K562 (cell line): Measurements from ENCODE around the gene MPIG6B. TPM values are rescaled to one million over a fixed set of nuclear protein-coding genes. Genes with fewer than 3 reads are reported as not detected.

Experiments used
- ARID1B ChIP-seq: fragments of 450-650 bp; IDR thresholded peaks from 2 replicates; pipeline ENCODE4 v1.6.1; 2016; ENCODE audit warnings: antibody characterized with exemption, mild to moderate bottlenecking, inconsistent platforms
- CBX3 ChIP-seq, 2 experiments: IDR thresholded peaks; 1 replicate in 1 of 2; 2 replicates in 1 of 2; pipeline ENCODE4 v1.6.1; 2012; ENCODE audit warnings: inconsistent platforms in 2 of 2, low read length in 2 of 2, borderline replicate concordance in 1 of 2, control low read depth in 1 of 2
- CUX1 ChIP-seq: fragments of 200-800 bp; sonication (Bioruptor generic); IDR thresholded peaks from 2 replicates; pipeline ENCODE4 v1.6.1; 2016; ENCODE audit warnings: missing genetic modification characterization, missing compliant biosample characterization
- ETV6 ChIP-seq, 3 experiments: fragments of 150-350 bp in 1 of 3; sonication (generic) in 1 of 3; formaldehyde crosslinking in 1 of 3; IDR thresholded peaks; 2 replicates each; pipeline versions ENCODE4 v1.6.1 to v1.8.0; 2014 to 2022; ENCODE audit warnings: borderline replicate concordance in 2 of 3, low read depth in 2 of 3, antibody characterized with exemption in 1 of 3, low read length in 1 of 3, mild to moderate bottlenecking in 1 of 3, missing genetic modification reagents in 1 of 3
- GATAD2B ChIP-seq: fragments of 450-650 bp; IDR thresholded peaks from 2 replicates; pipeline ENCODE4 v1.6.1; 2017; ENCODE audit warnings: mild to moderate bottlenecking, borderline replicate concordance
- GTF2A2 ChIP-seq: IDR thresholded peaks from 2 replicates; pipeline ENCODE4 v1.6.1; 2016; ENCODE audit warnings: mild to moderate bottlenecking, missing genetic modification characterization, missing compliant biosample characterization
- HDAC6 ChIP-seq: IDR thresholded peaks from 2 replicates; pipeline ENCODE4 v1.6.1; 2012; ENCODE audit warnings: low read depth, mild to moderate bottlenecking, control low read depth, inconsistent platforms, low read length, moderate library complexity
- LARP7 ChIP-seq: fragments of 450-650 bp; IDR thresholded peaks from 2 replicates; pipeline ENCODE4 v1.6.1; 2016
- MBD2 ChIP-seq: sonication (generic); IDR thresholded peaks from 2 replicates; pipeline ENCODE4 v1.6.1; 2016; ENCODE audit warnings: low read depth, borderline replicate concordance
- MEIS2 ChIP-seq: fragments of 450-650 bp; IDR thresholded peaks from 2 replicates; pipeline ENCODE4 v1.6.1; 2014; ENCODE audit warnings: mild to moderate bottlenecking; ENCODE audit not compliant: partially characterized antibody
- NFRKB ChIP-seq: fragments of 450-650 bp; IDR thresholded peaks from 2 replicates; pipeline ENCODE4 v1.6.1; 2016; ENCODE audit warnings: low read depth
- PML ChIP-seq: IDR thresholded peaks from 2 replicates; pipeline ENCODE4 v1.6.1; 2012; ENCODE audit warnings: low read length, inconsistent platforms
- RB1 ChIP-seq: fragments of 450-650 bp; IDR thresholded peaks from 2 replicates; pipeline ENCODE4 v1.6.1; 2017; ENCODE audit warnings: low read depth, mild to moderate bottlenecking
- RUNX1 ChIP-seq: sonication (generic); IDR thresholded peaks from 2 replicates; pipeline ENCODE4 v1.6.1; 2016; ENCODE audit warnings: antibody characterized with exemption, low read depth
- SMAD4 ChIP-seq: fragments of 250-450 bp; sonication (Bioruptor Pico); conservative IDR thresholded peaks from 2 replicates; pipeline ENCODE4 v1.8.0; 2021; ENCODE audit warnings: inconsistent platforms, mild to moderate bottlenecking, moderate library complexity
- SOX6 ChIP-seq: fragments of 450-650 bp; IDR thresholded peaks from 2 replicates; pipeline ENCODE4 v1.6.1; 2014; ENCODE audit warnings: mild to moderate bottlenecking
- SRSF1 ChIP-seq: fragments of 200-400 bp; formaldehyde crosslinking; IDR thresholded peaks from 2 replicates; pipeline ENCODE4 v1.6.1; 2017; ENCODE audit warnings: mild to moderate bottlenecking, low read depth, low read length, moderate library complexity
- YY1 ChIP-seq, 3 experiments: IDR thresholded peaks; 2 replicates each; pipeline ENCODE4 v1.6.1; 2011; ENCODE audit warnings: low read length in 2 of 3, mild to moderate bottlenecking in 2 of 3, moderate library complexity in 2 of 3, borderline replicate concordance in 1 of 3, control low read depth in 1 of 3, low read depth in 1 of 3; ENCODE audit not compliant: insufficient read depth in 3 of 3, insufficient replicate concordance in 2 of 3, control insufficient read depth in 1 of 3, insufficient read length in 1 of 3; ENCODE audit errors: extremely low read depth in 1 of 3
- ZBTB2 ChIP-seq: fragments of 450-650 bp; IDR thresholded peaks from 2 replicates; pipeline ENCODE4 v1.6.1; 2016; ENCODE audit warnings: antibody characterized with exemption
- ZNF165 ChIP-seq: fragments of 250-450 bp; sonication (Bioruptor Pico); IDR thresholded peaks from 2 replicates; pipeline ENCODE4 v1.4.0; 2020; ENCODE audit warnings: borderline replicate concordance
- ZNF24 ChIP-seq: fragments of 450-650 bp; IDR thresholded peaks from 2 replicates; pipeline ENCODE4 v1.6.1; 2016
- ZNF830 ChIP-seq: fragments of 250-450 bp; sonication (Bioruptor Pico); IDR thresholded peaks from 2 replicates; pipeline ENCODE4 v1.5.0; 2021; ENCODE audit warnings: mild to moderate bottlenecking
- polyA plus RNA-seq, 8 experiments: library from polyadenylated mRNA; depleted of rRNA in 4 of 8; stranded (reverse) in 5 of 8; unstranded in 3 of 8; fragments of >200 nt; fragmentation: Nextera tagmentation in 2 of 8; fragmentation: Illumina TruSeq in 1 of 8; extraction: Ambion mirVana in 2 of 8; extraction: Trizol in 1 of 8; gene quantifications; 2 replicates each; pipeline versions ENCODE4 v1.2.1 to v1.2.3, GENCODE V29; 2011 to 2014; ENCODE audit warnings: inconsistent platforms in 1 of 8, missing spikeins in 1 of 8
- total RNA-seq, 7 experiments: library from RNA; depleted of rRNA in 6 of 7; stranded (reverse); fragments of >200 nt in 6 of 7; fragmentation: Illumina TruSeq in 2 of 7; extraction: Trizol in 2 of 7; gene quantifications; 2 replicates each; pipeline versions ENCODE4 v1.2.1 to v1.2.3, GENCODE V29; 2011 to 2021; ENCODE audit warnings: low replicate concordance in 1 of 7

Gene MPIG6B
- total and polyA plus RNA-seq, 9 of the 15 experiments (the other 6 are each of a cell fraction or from before 2014, with no cell fraction given), result 0.11 to 1.2 (median 0.28) TPM; not detected in 1

DNA sequence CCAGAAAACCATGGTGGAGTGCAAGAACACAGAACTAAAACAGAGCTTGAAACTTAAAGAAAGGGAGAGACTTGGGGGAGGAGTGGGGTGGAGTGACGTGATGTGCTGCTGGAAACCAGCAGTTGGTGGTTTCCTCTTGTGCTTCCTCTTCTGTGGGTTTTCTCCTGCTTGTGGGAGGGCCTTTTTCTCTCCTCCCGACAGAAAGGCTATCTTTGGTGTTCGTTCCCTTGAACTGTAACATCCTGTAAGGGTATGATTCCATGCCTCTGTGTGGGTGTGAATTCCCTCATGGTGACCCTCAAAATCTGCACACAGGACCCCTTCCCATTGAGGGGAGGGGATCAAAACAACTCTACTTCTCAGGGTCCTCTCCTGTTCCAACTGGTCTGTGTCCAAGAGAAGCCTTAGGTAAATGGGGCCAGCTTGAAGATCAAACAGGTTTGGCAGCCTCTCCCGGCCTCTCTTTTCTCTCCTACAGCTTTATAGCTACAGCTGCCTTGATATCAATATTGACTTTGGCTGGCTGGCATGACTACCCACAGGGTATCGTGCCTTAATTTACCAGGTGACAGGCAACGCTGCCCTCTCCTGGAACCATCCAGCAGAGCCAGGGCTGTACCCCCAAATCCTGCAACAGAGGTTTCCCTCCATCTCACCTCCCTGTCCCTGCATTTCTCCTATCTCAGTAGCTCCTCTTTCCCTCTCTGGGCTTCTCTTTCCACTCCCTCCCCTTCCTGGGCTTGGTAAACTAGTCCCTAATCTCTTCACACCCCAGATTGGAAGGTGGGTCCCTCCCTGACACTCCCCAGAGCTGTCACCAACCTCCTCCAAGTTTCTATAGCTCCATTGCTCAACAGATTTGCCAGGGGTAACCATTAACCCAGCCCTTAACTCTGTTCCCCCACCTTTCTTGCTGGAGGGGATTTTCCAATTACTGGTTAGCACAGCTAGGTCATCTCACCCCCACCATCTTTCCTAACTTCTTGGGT, 15.1 kb downstream of the MPIG6B start (continued):
- peak; percentile 79 for TF ChIP-seq SMAD4
- peak in 1 of 3 experiments; percentile 77 for TF ChIP-seq YY1 (IDR thresholded peaks at IDR 0.05; ENCODE audit: borderline replicate concordance in 1 of 3, control insufficient read depth in 1 of 3, extremely low read depth in 1 of 3, insufficient read depth in 3 of 3, insufficient read length in 1 of 3, insufficient replicate concordance in 2 of 3, low read depth in 1 of 3, low read length in 2 of 3)
- TF ChIP-seq ETV6 (IDR thresholded peaks at IDR 0.05; ENCODE audit: borderline replicate concordance in 1 of 2, low read depth in 2 of 2, low read length in 1 of 2), result peak in 1 of 2 experiments; percentile 94; a peak in 2 of 4 replicates
- no peak for TF ChIP-seq ETV6 (CRISPR knock-in tag; IDR thresholded peaks at IDR 0.05; ENCODE audit: borderline replicate concordance)
- peak; percentile 82 for TF ChIP-seq PML
- no peak for TF ChIP-seq ARID1B
- no peak for TF ChIP-seq RB1
- TF ChIP-seq ZNF165 (CRISPR knock-in tag), result no peak
- TF ChIP-seq SOX6, result no peak
- TF ChIP-seq CUX1, result no peak
- no peak for TF ChIP-seq ZNF24
- no peak for TF ChIP-seq HDAC6
- TF ChIP-seq GATAD2B, result no peak
- no peak for TF ChIP-seq SRSF1
- TF ChIP-seq ZBTB2, result peak; percentile 29; the same call in 1 of the 2 replicates
- no peak for TF ChIP-seq LARP7
- TF ChIP-seq ZNF830 (CRISPR knock-in tag), result no peak; the same call in 1 of the 2 replicates
- TF ChIP-seq GTF2A2, result no peak
- TF ChIP-seq MBD2, result no peak
- no peak for TF ChIP-seq RUNX1
- TF ChIP-seq CBX3 (IDR thresholded peaks at IDR 0.05; ENCODE audit: borderline replicate concordance in 1 of 2, low read length in 2 of 2), result peak in 1 of 2 experiments; percentile 84; a peak in 1 of 3 replicates
- no peak for TF ChIP-seq NFRKB
- TF ChIP-seq MEIS2, result no peak
